AG09319 (cell line): Measurements from ENCODE around the gene CEBPB.
"Not testable (repeated sequence)": the region's sequence is repeated elsewhere in the genome, so short reads cannot be mapped to it uniquely, and the experiment has no call there.

Experiments
- DNase-seq: peaks from one replicate; pipeline ENCODE4 v3.0.0-alpha.2; 2010; ENCODE audit warnings: low read depth; ENCODE audit errors: extremely low read depth
- CTCF ChIP-seq: IDR thresholded peaks from 2 replicates; pipeline ENCODE4 v1.5.1; 2011; ENCODE audit warnings: low read depth, mild to moderate bottlenecking, inconsistent platforms, low read length, moderate library complexity

Gene CEBPB

DNA sequence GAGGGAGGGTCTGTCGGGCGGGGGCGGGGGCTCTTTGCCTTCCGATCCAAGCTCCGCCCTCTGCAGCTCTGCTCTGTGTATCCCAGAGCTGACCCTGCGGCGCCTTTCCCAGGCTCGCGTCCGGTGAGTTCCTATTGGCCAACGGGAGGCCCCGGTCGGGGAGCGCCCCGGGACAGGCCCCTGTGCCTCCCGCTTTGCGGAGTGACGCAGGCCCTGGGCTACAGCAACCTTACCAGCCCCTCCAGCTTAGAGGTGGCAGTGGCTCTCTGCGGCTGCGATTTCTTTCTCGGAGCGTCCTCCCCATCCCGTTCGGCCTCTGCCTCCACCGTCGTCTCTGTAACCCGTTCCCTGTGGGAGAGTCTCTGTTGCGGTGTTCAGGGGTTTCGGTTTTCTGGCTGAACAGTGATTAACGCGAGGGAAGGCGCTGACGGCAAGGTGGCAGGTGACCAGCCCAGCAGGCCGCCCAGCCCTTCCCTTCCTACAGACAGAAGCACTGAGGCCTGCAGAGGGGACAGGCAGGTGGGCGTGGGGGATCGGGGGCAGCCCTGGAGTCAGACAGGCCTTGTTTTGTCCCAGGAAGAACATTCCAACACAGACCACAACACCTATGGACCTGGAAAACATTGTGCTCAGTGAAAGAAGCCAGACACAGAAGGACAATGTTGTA is 18.1 kb upstream of the CEBPB start:
- no peak for DNase-seq
- TF ChIP-seq CTCF: no peak

DNA sequence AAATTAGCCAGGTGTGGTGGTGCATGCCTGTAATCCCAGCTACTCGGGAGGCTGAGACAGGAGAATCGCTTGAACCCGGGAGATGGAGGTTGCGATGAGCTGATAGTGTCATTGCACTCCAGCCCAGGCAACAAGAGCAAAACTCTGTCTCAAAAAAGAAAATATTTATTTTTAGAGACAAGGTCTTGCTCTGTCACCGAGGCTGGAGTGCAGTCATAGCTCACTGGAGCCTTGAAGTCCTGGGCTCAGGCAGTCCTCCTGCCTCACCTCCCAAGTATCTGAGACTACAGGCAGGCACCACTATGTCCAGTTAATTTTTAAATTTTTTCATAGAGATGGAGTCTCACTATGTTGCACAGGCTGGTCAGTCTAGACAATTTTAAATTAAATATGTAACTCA is 16.2 kb upstream of the CEBPB start:
- no peak for TF ChIP-seq CTCF
- DNase-seq: no peak

GRCh38 chr20:50175938-50176933 is 14.4 kb upstream of the CEBPB start:
- no peak for TF ChIP-seq CTCF
- no peak for DNase-seq

GRCh38 chr20:50178672-50179071 is 12.0 kb upstream of the CEBPB start:
- DNase-seq: not testable (repeated sequence)

DNA sequence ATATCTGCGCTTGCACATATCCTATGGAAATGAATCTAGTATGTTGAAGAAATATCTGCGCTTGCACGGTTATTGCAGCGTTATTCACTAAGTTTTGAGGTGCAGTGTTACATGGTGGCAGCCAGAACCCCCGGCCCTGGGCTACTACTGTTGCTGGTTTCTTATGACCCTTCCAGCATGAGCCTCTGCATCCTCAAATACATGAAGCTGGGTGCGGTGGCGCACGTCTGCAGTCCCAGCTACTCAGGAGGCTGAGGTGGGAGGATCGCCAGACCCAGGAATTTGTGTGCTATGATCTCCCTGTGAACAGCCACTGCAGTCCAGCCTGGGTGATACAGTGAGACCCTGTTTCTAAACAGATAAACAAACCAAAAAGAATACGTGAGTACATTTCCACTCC is 9.3 kb upstream of the CEBPB start:
- TF ChIP-seq CTCF: no peak
- no peak for DNase-seq

GRCh38 chr20:50182346-50182745 is 8.3 kb upstream of the CEBPB start:
- no peak for TF ChIP-seq CTCF
- DNase-seq: no peak

DNA sequence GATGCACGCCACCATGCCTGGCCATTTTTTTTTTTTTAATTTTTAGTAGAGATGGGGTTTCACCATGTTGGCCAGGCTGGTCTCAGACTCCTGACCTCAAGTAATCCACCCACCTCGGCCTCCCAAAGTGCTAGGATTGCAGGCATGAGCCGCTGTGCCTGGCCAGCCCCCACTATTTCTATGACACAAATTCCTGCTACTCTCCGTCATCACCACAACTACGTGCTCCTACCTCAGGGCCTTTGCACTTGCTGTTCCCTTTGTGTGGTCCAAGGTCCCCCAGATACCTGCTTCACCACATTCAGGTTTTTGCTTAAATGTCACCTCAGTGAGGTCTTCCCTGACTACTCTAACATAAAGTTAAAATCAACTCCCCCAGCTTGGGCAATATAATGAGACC is 5.2 kb upstream of the CEBPB start:
- no peak for DNase-seq
- no peak for TF ChIP-seq CTCF
